Small intestine (tissue), 7 donors: ENCODE measurements around the gene CFLAR. TPM values are rescaled to one million over a fixed set of nuclear protein-coding genes. Genes with fewer than 3 reads are reported as not detected.

ENCODE experiments used
- DNase-seq, 2 donors: peaks; one replicate each; pipeline versions ENCODE4 v3.0.0 to v3.0.0-alpha.2; 2013
- FAIRE-seq: peaks from 2 replicates; lab custom pipeline; 2012; peaks lifted over from hg19 to GRCh38; lab: Jason Lieb, UNC
- H3K27ac ChIP-seq, 3 donors: one replicate each; pipeline ENCODE4 v1.5.1; 2013; ENCODE audit warnings: low read length in 2 of 3, mild to moderate bottlenecking in 2 of 3, control low read depth in 1 of 3, inconsistent platforms in 1 of 3, low read depth in 1 of 3, moderate library complexity in 1 of 3
- H3K27me3 ChIP-seq, 3 donors: one replicate each; pipeline ENCODE4 v1.6.1; 2013; ENCODE audit warnings: low read length in 3 of 3, inconsistent platforms in 1 of 3; ENCODE audit not compliant: control insufficient read depth in 3 of 3, insufficient read depth in 3 of 3
- H3K36me3 ChIP-seq, 3 donors: one replicate each; pipeline ENCODE4 v1.6.1; 2013; ENCODE audit warnings: low read length in 3 of 3, inconsistent platforms in 1 of 3, low read depth in 1 of 3, mild to moderate bottlenecking in 1 of 3, moderate library complexity in 1 of 3; ENCODE audit not compliant: control insufficient read depth in 3 of 3, insufficient read depth in 2 of 3
- H3K4me1 ChIP-seq, 3 donors: one replicate each; pipeline ENCODE4 v1.6.1; 2013; ENCODE audit warnings: low read length in 2 of 3, inconsistent platforms in 1 of 3, low read depth in 1 of 3, mild to moderate bottlenecking in 1 of 3, moderate library complexity in 1 of 3; ENCODE audit not compliant: control insufficient read depth in 3 of 3, insufficient read depth in 2 of 3
- H3K4me3 ChIP-seq, 3 donors: one replicate each; pipeline ENCODE4 v1.5.1; 2013; ENCODE audit warnings: low read length in 3 of 3, control low read depth in 1 of 3, inconsistent platforms in 1 of 3, low read depth in 1 of 3, mild to moderate bottlenecking in 1 of 3, moderate library complexity in 1 of 3
- H3K9me3 ChIP-seq, 2 donors: one replicate each; pipeline ENCODE4 v1.6.1; 2013; ENCODE audit warnings: low read depth in 1 of 2, low read length in 1 of 2; ENCODE audit not compliant: control insufficient read depth in 2 of 2, insufficient read depth in 1 of 2
- WGBS, 3 donors: extraction: QIAGEN DNeasy Blood & Tissue Kit; methylation state at CpG; one replicate each; pipeline ENCODE4 v1.1.7; 2013; 5-methylcytosine and 5-hydroxymethylcytosine counted together
- polyA plus RNA-seq, 4 donors: library from polyadenylated mRNA; stranded (reverse) in 3 of 4; unstranded in 1 of 4; fragments of 200-250 nt in 3 of 4; fragments of 120-200 nt in 1 of 4; gene quantifications; one replicate each; pipeline versions ENCODE4 v1.2.1 to v1.2.3, GENCODE V29; 2013
- donor health status: healthy with polysubstance abuse.
- donor health status: control.
- donor health status: control.
- donor health status: Bipolar disorder and iron deficiency.
- donor health status: healthy.

CFLAR gene
- polyA plus RNA-seq, 4 donors, result 26.4 to 68.6 (median 47.1) TPM

DNA sequence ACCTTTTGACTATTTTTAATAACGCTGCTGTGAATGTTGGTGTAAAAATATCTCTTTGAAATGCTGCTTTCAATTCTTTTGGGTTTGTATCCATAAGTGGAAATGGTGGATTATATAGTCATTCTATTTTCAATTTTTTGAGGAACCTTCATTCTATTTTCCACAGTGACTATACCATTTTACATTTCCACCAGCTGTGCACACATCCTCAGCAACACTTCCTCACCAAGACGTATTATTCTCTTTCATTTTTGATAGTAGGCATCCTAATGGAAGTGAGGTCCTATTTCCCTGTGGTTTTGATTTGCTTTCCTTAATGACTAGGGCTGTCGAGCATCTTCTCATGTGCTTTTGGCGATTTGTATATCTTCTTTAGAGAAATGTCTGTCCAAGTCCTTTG lies 81.8 kb downstream of the CFLAR start:
- DNase-seq, result no peak
- Histone ChIP-seq H3K9me3 (no peaks in the 10 kb centered on the region), H3K4me3 (no peak overlapping the region), H3K4me1 (peaks cover 2 to 21% (median 8%) of the 10 kb centered on the region in 3 donors), H3K27ac (no peak overlapping the region), H3K27me3 (no peaks in the 10 kb centered on the region), H3K36me3 (peaks cover 2 to 32% (median 9%) of the 10 kb centered on the region in 3 donors)
- 75 to 82% (median 77%) methylated on average over 4 of the region's 4 CpGs for WGBS, 3 donors
- FAIRE-seq, result no peak

GRCh38 chr2:201199847-201200246 lies 83.9 kb downstream of the CFLAR start:
- FAIRE-seq (no peak), DNase-seq (no peak)
- WGBS, 3 donors, result 77 to 88% (median 87%) methylated on average over 5 of the region's 5 CpGs
- peaks cover 8 to 28% (median 11%) of the 10 kb centered on the region in 3 donors for H3K36me3 ChIP-seq
- no peak overlapping the region for H3K4me3 ChIP-seq
- H3K4me1 ChIP-seq, result peaks cover 2 to 15% (median 5%) of the 10 kb centered on the region in 3 donors
- H3K27ac ChIP-seq, result no peak overlapping the region
- H3K27me3 ChIP-seq, result no peaks in the 10 kb centered on the region
- no peaks in the 10 kb centered on the region for H3K9me3 ChIP-seq

DNA sequence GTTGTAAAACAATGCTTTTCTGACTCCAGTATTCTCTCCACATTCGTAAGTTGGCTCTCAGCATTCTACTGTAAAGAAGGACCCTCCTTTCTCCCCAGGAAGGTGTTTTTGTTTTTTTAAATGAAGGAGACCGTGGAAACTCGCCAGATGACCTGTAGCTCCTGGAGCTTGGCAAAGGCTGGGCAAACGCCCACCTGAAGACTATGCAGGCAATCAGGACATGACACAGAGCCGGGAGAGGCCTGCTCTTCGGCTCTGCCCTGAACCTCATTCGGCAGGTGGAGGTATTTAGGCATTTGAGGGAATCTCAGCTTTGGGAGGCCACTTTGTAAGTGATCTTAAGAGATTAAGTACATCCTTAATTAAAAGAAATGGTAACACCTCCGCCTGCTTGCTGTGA lies 84.4 kb downstream of the CFLAR start:
- Histone ChIP-seq H3K4me1 (peaks cover 2 to 20% (median 3%) of the 10 kb centered on the region in 3 donors), H3K27me3 (no peaks in the 10 kb centered on the region), H3K9me3 (no peaks in the 10 kb centered on the region), H3K27ac (no peak overlapping the region), H3K4me3 (no peak overlapping the region), H3K36me3 (peaks cover 8 to 27% (median 12%) of the 10 kb centered on the region in 3 donors)
- FAIRE-seq (no peak), DNase-seq (no peak)
- WGBS, 3 donors, result 82 to 88% (median 85%) methylated on average over 8 of the region's 8 CpGs

- Histone ChIP-seq H3K27me3 (no peaks in the 10 kb centered on the region), H3K4me1 (peaks cover 0 to 16% (median 0%) of the 10 kb centered on the region in 3 donors), H3K9me3 (no peaks in the 10 kb centered on the region), H3K36me3 (peaks cover 8 to 27% (median 11%) of the 10 kb centered on the region in 3 donors), H3K4me3 (no peak overlapping the region), H3K27ac (no peak overlapping the region)
- no peak for FAIRE-seq
- no peak for DNase-seq
- WGBS, 3 donors, result 79 to 86% (median 85%) methylated on average over 8 of the region's 8 CpGs
Observed at GRCh38 chr2:201201371-201201770, 85.4 kb downstream of the CFLAR start.

GRCh38 chr2:201203916-201204654 lies 88.1 kb downstream of the CFLAR start:
- Histone ChIP-seq H3K4me3 (no peak overlapping the region), H3K27me3 (no peaks in the 10 kb centered on the region), H3K9me3 (no peaks in the 10 kb centered on the region), H3K27ac (peak overlapping the region in 1 of 3 donors; percentile 54), H3K36me3 (peaks cover 10 to 26% (median 11%) of the 10 kb centered on the region in 3 donors), H3K4me1 (peaks cover 0 to 13% (median 0%) of the 10 kb centered on the region in 3 donors)
- FAIRE-seq (no peak), DNase-seq (no peak)
- 74 to 94% (median 90%) methylated on average over 6 of the region's 6 CpGs for WGBS, 3 donors

DNA sequence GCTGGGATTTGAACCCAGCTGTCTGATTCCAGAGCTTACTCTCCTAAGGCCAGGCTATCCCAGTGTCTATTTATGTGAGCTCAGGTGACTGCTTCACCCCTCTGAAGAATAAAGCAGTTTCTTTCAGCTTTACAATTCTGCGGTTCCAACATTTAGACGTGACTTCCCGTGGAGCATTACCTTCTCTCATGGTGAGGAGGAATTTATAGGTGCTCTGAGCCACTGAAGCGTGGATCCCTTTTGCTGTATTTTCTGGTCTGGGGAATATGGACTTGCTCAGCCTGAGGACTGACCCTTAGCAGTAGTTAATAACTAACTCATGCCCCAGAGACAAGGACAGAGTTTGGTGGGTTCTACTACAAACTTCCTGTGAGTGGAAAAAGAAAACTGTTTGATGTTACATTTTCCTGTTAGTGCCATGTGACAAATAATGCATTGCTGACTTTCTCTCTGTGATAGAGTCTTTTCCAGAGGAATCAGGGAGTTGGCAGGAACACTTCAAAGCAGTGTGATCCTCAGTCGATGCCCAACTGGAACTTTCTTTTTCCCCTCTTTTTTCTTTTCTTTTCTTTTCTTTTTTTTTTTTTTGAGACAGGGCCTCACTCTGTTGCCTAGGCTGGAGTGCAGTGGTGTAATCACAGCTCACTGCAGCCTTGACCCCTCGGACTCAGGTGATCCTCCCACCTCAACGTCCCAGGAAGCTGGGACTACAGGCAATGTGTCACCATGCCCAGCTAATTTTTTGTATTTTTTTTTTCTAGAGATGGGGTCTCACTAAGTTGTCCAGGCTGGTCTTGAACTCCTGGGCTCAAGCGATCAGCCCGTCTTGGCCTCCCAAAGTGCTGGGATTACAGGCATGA lies 88.9 kb downstream of the CFLAR start:
- peaks cover 0 to 13% (median 0%) of the 10 kb centered on the region in 3 donors for H3K4me1 ChIP-seq
- peaks cover 11 to 25% (median 15%) of the 10 kb centered on the region in 3 donors for H3K36me3 ChIP-seq
- H3K9me3 ChIP-seq, result no peaks in the 10 kb centered on the region
- peak in 1 of 2 donors; percentile 46 for DNase-seq
- no peak for FAIRE-seq
- no peaks in the 10 kb centered on the region for H3K27me3 ChIP-seq
- H3K27ac ChIP-seq, result peak overlapping the region in 1 of 3 donors; percentile 54
- WGBS, 3 donors, result 90 to 93% (median 92%) methylated on average over 9 of the region's 9 CpGs
- H3K4me3 ChIP-seq, result no peak overlapping the region

DNA sequence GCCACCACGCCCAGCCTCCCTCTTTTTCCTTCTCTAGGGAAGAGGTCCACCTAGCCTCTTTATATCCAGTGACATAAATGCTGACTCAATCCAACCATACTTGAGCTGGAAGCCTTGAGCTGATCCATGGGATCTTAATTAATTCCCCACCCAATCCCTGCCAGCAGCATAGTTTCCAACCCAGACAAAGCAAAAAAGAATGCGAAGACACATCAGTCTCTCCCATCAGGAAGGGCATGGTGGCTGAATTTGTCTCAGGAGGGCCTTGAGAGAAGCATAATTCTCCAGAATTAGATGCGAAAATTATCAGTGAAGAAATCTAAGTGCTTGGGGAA lies 89.5 kb downstream of the CFLAR start:
- DNase-seq, result no peak
- Histone ChIP-seq H3K27me3 (no peaks in the 10 kb centered on the region), H3K4me3 (no peak overlapping the region), H3K4me1 (peaks cover 0 to 13% (median 0%) of the 10 kb centered on the region in 3 donors), H3K27ac (peak overlapping the region in 1 of 3 donors; percentile 54), H3K9me3 (no peaks in the 10 kb centered on the region), H3K36me3 (peaks cover 5 to 27% (median 15%) of the 10 kb centered on the region in 3 donors)
- no peak for FAIRE-seq
- WGBS, 3 donors, result 88 to 92% (median 91%) methylated on average over 3 of the region's 3 CpGs

- WGBS, 3 donors, result 85 to 97% (median 92%) methylated on average over 12 of the region's 12 CpGs
- H3K4me1 ChIP-seq, result peaks cover 0 to 17% (median 0%) of the 10 kb centered on the region in 3 donors
- no peak overlapping the region for H3K4me3 ChIP-seq
- H3K27me3 ChIP-seq, result no peaks in the 10 kb centered on the region
- FAIRE-seq, result no peak
- no peaks in the 10 kb centered on the region for H3K9me3 ChIP-seq
- peaks cover 3 to 17% (median 15%) of the 10 kb centered on the region in 3 donors for H3K36me3 ChIP-seq
- no peak for DNase-seq
- H3K27ac ChIP-seq, result peak overlapping the region in 1 of 3 donors; percentile 65
Observed at GRCh38 chr2:201208563-201209252, 92.7 kb downstream of the CFLAR start.
